GM12801 (cell line): ENCODE results near the gene NXPE4.

Source experiments
- TF ChIP-seq, protein P1 (sequence below): IDR thresholded peaks from one replicate; pipeline ENCODE4 v1.5.1; 2011; ENCODE audit warnings: control low read depth; ENCODE audit not compliant: insufficient read length; ENCODE audit errors: extremely low read depth

NXPE4 gene

DNA sequence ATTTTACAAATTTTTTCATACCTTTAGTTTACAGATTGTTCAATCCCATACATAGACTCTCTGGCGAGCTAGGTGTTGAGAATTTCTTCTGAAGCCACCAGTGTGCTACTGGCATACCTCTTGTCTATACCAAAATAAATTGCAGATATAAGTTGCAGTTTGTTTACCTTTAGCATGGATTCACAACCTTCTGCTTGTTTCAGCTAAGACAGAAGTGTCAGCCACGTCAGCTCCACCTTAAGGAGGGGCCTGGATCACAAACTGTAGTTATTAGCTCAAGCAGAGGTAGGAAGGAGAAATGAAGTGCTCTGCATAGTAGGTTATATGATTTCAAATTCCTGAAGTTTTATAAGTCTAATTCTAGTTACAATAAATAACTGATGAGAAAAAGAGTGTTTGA is at the start of gene NXPE4:
TSS of gene NXPE4 (minus strand) at position 216 of the 400 bp plus-strand sequence. CDS start 1,027 bp downstream, outside the sequence.
- TF ChIP-seq, protein P1, sequence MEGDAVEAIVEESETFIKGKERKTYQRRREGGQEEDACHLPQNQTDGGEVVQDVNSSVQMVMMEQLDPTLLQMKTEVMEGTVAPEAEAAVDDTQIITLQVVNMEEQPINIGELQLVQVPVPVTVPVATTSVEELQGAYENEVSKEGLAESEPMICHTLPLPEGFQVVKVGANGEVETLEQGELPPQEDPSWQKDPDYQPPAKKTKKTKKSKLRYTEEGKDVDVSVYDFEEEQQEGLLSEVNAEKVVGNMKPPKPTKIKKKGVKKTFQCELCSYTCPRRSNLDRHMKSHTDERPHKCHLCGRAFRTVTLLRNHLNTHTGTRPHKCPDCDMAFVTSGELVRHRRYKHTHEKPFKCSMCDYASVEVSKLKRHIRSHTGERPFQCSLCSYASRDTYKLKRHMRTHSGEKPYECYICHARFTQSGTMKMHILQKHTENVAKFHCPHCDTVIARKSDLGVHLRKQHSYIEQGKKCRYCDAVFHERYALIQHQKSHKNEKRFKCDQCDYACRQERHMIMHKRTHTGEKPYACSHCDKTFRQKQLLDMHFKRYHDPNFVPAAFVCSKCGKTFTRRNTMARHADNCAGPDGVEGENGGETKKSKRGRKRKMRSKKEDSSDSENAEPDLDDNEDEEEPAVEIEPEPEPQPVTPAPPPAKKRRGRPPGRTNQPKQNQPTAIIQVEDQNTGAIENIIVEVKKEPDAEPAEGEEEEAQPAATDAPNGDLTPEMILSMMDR = no peak

DNA sequence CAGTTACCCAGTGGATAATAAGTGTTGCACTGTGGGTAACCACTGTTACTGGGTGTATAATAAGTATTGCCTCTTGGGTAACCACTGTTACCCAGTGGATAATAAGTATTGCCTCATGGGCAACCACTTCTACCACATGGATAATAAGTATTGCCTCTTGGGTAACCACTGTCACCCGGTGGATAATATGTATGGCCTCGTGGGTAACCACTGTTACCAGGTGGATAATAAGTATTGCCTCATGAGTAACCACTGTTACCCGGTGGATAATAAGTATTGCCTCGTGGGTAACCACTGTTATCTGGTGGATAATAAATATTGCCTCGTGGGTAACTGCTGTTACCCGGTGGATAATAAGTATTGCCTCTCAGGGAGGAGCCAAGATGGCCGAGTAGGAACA is 29.7 kb upstream of the NXPE4 start:
- TF ChIP-seq, protein P1 = no peak

DNA sequence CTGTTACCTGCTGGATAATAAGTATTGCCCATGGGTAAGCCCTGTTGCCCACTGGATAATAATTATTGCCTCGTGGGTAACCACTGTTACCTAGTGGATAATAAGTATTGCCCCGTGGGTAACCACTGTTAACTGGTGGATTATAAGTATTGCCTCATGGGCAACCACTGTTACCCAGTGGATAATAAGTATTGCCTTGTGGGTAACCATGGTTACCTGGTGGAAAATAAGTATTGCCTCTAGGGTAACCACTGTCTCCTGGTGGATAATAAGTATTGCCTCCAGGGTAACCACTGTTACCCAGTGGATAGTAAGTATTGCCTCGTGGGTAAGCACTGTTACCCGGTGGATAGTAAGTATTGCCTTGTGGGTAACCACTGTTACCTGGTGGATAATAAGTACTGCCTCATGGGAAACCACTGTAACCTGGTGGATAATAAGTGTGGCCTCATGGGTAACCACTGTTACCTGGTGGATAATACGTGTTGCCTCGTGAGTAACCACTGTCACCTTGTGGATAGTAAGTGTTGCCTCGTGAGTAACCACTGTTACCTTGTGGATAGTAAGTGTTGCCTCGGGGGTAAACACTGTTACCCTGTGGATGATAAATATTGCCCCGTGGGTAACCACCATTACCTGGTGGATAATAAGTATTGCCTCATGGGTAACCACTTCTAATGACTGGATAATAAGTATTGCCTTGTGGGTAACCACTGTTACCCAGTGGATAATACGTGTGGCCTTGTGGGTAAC is 29.0 kb upstream of the NXPE4 start:
- TF ChIP-seq, protein P1 = no peak

DNA sequence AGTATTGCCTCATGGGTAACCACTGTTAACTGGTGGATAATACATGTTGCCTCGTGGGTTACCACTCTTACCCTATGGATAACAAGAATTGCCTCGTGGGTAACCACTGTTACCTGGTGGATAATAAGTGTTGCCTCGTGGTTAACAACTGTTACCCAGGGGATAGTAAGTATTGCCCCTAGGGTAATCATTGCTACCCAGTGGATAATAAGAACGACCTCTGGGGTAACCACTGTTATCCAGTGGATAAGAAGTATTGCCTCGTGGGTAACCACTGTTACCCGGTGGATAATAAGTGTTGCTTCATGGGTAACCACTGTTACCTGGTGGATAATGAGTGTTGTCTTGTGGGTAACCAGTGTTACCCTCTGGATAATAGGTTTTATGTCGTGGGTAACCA is 28.1 kb upstream of the NXPE4 start:
- TF ChIP-seq, protein P1 = no peak

DNA sequence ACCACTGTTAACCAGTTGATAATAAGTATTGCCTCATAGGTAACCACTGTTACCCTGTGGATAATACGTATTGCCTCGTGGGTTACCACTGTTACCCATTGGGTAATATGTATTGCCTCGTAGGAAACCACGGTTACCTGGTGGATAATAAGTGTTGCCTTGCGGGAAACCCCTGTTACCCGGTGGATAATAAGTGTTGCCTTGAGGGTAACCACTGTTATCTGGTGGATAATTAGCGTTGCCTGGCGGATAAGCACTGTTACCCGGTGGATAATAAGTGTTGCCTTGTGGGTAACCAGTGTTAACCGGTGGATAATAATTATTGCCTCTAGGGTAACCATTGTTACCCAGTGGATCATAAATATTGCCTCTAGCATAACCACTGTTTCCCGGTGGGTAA is 27.3 kb upstream of the NXPE4 start:
- TF ChIP-seq, protein P1 = no peak

DNA sequence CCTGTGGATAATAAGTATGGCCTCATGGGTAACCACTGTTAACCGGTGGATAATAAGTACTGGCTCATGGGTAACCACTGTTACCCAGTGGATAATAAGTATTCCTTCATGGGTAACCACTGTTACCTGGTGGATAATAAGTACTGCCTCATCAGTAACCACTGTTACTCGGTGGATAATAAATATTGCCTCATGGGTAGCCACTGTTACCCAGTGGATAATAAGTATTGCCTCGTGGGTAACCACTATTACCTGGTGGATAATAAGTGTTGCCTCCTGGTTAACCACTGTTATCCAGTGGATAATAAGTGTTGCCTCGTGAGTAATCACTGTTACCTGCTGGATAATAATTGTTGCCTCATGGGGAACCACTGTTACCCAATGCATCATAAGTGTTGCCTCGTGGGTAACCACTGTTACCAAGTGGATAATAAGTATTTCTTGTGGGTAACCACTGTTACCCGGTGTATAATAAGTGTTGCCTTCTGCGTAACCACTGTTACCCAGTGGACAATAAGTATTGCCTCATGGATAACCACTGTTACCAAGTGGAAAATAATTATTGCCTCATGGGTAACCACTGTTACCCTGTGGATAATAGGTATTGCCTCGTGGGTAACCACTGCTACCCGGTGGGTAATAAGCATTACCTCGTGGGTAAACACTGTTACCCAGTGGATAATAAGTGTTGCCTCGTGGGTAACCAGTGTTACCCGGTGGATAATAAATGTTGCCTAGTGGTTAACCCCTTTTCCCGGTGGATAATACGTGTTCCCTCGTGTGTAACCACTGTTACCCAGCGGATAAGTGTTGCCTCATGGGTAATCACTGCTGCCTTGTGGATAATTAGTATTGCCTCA is 26.6 kb upstream of the NXPE4 start:
- TF ChIP-seq, protein P1 = no peak

DNA sequence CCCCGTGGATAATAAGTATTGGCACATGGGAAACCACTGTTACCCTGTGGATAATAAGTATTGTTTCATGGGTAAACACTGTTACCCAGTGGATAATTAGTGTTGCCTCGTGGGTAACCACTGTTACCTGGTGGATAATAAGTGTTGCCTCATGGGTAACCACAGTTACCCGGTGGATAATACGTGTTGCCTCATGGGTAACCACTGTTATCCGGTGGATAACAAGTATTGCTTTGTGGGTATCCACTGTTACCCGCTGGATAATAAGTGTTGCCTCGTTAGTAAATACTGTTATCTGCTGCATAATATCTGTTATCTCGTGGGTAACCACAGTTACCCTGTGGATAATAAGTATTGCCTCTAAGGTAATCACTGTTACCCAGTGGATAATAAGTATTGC is 25.5 kb upstream of the NXPE4 start:
- TF ChIP-seq, protein P1 = no peak
